ENCODE results near the gene MEGF11.

Gene MEGF11

GRCh38 chr15:65971741-65971995 is 281.9 kb downstream of the MEGF11 start:
- ATAC-seq (ENCODE audit: low read depth): no peak
- Histone ChIP-seq H3K9me3 (ENCODE audit: severe bottlenecking) (no peaks in the 10 kb centered on the region), H3K27me3 (ENCODE audit: insufficient read depth, poor library complexity, severe bottlenecking) (no peaks in the 10 kb centered on the region), H3K36me3 (ENCODE audit: low read depth) (no peaks in the 10 kb centered on the region), H3K4me3 (ENCODE audit: severe bottlenecking) (no peak overlapping the region), H3K27ac (ENCODE audit: poor library complexity, severe bottlenecking) (no peak overlapping the region), H3K4me1 (ENCODE audit: insufficient read depth, poor library complexity, severe bottlenecking) (no peaks in the 10 kb centered on the region)
- DNase-seq (ENCODE audit: low spot score): no peak
- TF ChIP-seq CTCF (IDR thresholded peaks at IDR 0.05; ENCODE audit: poor library complexity, severe bottlenecking): no peak

- Histone ChIP-seq H3K36me3 (ENCODE audit: low read depth) (no peaks in the 10 kb centered on the region), H3K27me3 (ENCODE audit: insufficient read depth, poor library complexity, severe bottlenecking) (no peaks in the 10 kb centered on the region), H3K27ac (ENCODE audit: poor library complexity, severe bottlenecking) (no peak overlapping the region), H3K4me1 (ENCODE audit: insufficient read depth, poor library complexity, severe bottlenecking) (no peaks in the 10 kb centered on the region), H3K9me3 (ENCODE audit: severe bottlenecking) (no peaks in the 10 kb centered on the region), H3K4me3 (ENCODE audit: severe bottlenecking) (no peak overlapping the region)
- no peak for TF ChIP-seq CTCF (IDR thresholded peaks at IDR 0.05; ENCODE audit: poor library complexity, severe bottlenecking)
- ATAC-seq (ENCODE audit: low read depth): peak; percentile 29; the same call in 1 of the 3 replicates
- no peak for DNase-seq (ENCODE audit: low spot score)
Observed at GRCh38 chr15:65970937-65971740, 282.4 kb downstream of the MEGF11 start.

- H3K36me3 ChIP-seq (ENCODE audit: low read depth): no peaks in the 10 kb centered on the region
- H3K9me3 ChIP-seq (ENCODE audit: severe bottlenecking): no peaks in the 10 kb centered on the region
- no peak for DNase-seq (ENCODE audit: low spot score)
- H3K27ac ChIP-seq (ENCODE audit: poor library complexity, severe bottlenecking): no peak overlapping the region
- no peaks in the 10 kb centered on the region for H3K4me1 ChIP-seq (ENCODE audit: insufficient read depth, poor library complexity, severe bottlenecking)
- TF ChIP-seq CTCF (IDR thresholded peaks at IDR 0.05; ENCODE audit: poor library complexity, severe bottlenecking): no peak
- H3K27me3 ChIP-seq (ENCODE audit: insufficient read depth, poor library complexity, severe bottlenecking): no peaks in the 10 kb centered on the region
- ATAC-seq (ENCODE audit: low read depth): no peak
- H3K4me3 ChIP-seq (ENCODE audit: severe bottlenecking): no peak overlapping the region
Observed at GRCh38 chr15:65969865-65970816, 283.4 kb downstream of the MEGF11 start.

GRCh38 chr15:65968511-65968910 is 285.0 kb downstream of the MEGF11 start:
- Histone ChIP-seq H3K36me3 (ENCODE audit: low read depth) (no peaks in the 10 kb centered on the region), H3K27ac (ENCODE audit: poor library complexity, severe bottlenecking) (no peak overlapping the region), H3K4me3 (ENCODE audit: severe bottlenecking) (no peak overlapping the region), H3K27me3 (ENCODE audit: insufficient read depth, poor library complexity, severe bottlenecking) (no peaks in the 10 kb centered on the region), H3K9me3 (ENCODE audit: severe bottlenecking) (no peaks in the 10 kb centered on the region), H3K4me1 (ENCODE audit: insufficient read depth, poor library complexity, severe bottlenecking) (no peaks in the 10 kb centered on the region)
- no peak for ATAC-seq (ENCODE audit: low read depth)
- no peak for TF ChIP-seq CTCF (IDR thresholded peaks at IDR 0.05; ENCODE audit: poor library complexity, severe bottlenecking)
- DNase-seq (ENCODE audit: low spot score): no peak

Data from RWPE2 (cell line).